HuH-7 (cell line): ENCODE data around the gene EFNA5.

Experiments used
- DNase-seq: peaks from one replicate; pipeline ENCODE4 v3.0.0; 2011; ENCODE audit warnings: low spot score

Gene EFNA5

DNA sequence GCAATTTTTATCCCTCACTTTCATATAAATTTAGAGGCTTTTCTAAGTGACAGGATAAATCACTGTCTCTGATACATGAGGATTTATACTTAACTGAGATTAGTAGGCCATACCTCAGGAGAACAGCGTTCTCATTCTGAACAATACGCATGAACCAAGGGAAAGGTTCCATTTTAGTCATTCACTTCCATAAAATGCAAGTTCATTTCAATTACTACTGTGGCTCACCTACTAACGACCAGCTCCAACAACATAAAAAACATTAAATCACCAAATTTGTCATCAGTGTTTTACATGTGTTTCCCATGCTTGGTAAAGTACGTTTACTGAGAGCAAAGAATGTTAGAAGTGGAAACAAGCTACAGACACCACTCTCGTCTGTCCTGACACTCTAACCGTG, 67.4 kb downstream of the EFNA5 start:
- DNase-seq, result no peak

DNA sequence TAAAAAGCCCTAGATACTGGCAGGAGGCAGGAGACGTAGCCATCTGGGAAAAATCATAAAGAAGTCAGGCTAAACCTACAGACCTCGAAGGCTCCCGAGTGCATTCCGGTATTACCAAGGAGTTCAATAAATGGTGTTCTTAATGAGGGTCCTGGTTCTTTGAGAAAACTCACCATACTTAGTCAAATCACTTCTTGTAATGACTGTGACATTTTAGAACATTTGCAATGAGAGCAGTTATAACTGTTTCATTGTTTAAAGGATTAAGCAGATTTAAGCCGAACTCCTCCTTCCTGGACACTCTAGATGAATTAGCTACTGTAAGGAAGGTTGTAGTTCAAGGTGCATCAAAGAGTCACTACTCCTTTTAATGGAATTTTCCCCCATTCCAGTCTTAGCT, 67.8 kb downstream of the EFNA5 start:
- no peak for DNase-seq

DNA sequence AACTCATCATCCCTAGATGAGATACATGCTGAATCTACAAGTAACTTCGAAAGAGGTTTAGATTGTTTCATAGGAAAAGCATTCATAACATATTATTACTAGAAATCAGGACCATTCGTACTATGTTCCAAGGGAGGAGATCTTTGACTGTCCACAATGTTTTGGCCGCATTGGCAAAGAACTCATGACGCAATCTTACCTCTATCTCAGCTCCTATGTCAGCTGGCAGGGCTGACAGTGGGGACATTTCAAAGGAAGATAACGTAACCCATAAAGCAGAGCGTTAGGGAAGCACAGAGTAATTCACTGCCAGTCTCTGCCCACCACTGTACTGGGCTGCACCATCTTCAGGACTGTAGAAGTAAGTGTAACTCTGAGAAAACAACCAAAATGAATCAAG, 69.7 kb downstream of the EFNA5 start:
- DNase-seq, result peak; percentile 5

DNA sequence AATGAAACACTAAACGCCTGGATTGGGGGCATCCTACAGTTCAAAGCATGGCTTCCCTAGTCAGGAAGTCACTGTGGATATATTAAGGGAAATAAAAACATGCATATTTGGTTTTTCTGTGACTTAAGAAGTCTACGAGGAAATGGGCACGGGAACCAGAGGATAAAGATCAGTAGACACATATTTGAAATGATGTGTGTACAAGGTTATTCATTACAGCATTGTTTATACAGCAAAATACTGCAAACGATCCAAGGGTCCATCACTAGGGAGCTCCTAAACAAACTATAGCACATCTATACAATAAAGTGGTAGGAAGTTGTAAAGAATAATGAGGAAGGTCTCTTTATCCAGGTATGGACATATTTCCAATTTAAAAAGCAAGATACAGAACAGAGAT, 71.8 kb downstream of the EFNA5 start:
- DNase-seq, result no peak

DNA sequence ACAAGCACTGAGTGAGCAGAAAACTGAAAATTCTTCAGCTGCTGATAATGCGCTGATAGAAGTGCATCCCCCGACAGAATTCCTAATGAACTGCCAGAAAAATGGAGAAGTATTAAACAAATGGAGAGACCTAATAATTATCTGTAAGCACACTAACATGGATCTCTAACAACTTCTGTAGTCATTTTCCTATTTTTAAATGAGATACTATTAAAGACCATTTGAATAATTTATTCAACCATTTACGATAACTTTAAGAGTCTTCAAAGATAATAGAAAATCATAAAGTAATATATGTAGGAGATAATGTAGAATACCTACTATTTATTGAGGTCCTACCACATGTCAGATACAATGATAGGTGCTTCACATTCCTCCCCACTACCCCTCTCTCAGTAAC, 72.9 kb downstream of the EFNA5 start:
- DNase-seq, result no peak

DNA sequence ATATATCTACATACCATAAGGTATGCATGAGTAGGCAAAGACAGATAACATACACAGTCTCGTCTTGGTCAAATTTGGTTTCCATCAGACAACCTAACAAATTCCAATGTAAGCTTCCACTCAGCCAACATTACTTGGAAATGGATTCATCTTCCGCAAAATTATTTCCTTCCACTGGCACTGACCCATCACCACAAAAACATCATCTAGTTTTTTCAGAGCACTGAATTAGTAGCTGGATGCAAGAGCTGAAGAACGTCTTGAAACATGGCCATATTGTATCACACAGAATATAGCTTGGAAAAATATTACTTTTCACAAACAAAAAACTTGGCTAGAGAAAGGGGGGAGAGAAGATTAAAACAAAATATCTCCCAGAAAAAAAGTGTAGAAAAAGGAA, 73.5 kb downstream of the EFNA5 start:
- DNase-seq, result no peak

DNA sequence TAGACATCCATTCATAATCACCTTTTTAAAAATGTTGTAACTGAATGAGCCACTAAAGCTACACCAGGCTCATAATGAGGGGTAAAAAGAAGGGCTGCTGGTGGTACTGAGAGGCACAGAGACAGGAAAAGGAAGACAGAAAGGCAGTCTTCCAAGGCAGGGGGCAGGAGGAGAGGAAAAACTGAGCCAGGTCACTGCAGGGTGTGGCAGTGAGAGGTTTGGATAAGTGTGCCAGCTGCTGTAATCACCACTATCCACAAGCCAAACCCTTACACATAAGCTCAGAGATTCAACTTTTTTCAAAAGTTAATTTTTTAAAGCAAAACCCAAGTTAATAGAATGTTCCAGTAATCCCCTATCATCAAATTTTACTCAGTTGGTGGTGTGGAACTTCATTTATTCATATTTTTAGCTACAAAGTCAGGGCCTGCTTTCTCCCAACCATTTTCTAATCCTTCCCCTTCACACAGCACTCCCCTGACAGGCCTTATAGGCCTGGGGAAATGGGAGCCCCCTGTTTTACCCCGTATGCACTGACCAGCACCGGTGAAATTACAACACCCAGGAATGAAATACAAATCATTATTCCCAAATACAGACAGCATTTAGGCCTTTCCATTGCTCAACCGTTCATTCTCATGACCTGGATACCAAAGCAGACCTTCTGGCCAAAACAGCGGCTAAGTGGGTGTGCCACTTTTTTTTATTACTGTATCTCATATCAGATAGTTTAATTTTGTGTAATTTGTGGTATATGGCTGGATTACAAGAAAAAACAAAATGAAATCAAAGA, 76.3 kb downstream of the EFNA5 start:
- DNase-seq, result no peak

DNA sequence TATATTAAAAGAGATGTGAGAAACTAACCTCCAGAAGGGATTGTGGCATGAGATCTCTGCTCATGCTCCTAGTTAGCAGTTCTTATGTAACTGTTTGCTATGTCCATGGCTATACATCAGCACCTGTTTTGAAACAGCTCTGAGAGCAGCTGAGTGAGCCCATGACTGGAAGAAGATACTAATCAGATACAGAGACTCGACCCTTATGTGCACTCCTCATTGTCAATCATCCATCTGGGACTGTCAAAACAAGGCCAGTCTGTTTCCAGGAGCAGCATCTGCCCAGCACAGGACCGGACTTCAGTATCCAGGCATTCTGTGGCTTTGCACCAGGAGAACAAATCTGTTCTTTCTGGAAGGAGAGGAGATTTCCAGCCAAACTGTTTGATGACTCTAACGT, 77.7 kb downstream of the EFNA5 start:
- DNase-seq, result no peak

DNA sequence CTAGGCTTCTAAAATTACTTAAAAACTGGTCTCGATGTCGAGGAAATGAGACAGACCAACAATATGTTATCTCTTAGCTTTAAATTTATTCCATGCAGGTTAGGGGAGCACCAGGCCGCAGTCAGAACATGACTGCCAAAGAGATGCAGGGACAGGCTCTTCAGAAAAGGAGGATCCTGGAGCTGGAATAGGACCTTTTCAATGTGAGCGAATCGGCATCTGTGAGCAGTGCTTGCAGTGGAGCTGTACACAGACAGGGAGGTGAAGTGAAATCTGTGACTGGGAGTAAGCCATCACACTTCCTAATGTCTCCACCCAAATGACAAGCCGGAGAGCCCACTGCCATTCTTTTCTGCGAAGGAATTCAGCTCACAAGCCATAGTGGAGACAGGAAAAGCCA, 78.2 kb downstream of the EFNA5 start:
- no peak for DNase-seq

DNA sequence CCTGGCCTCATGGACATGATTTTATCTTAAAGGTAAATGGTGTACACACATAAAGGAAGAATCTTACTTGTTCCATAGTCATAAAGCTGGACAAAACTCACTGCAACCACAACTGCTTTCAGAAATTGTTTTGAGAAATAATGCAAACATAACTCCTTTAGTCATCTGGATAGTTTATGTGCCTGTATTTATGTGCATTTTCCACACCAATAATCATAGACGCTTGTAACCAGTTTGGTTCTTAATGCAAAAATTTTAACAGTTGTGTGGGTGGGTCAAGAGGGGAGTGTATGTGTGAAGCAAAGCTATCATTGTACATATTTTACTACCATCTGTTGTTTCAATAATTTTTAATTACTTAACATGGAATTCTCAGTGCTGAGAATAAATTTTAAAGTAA, 80.1 kb downstream of the EFNA5 start:
- no peak for DNase-seq

DNA sequence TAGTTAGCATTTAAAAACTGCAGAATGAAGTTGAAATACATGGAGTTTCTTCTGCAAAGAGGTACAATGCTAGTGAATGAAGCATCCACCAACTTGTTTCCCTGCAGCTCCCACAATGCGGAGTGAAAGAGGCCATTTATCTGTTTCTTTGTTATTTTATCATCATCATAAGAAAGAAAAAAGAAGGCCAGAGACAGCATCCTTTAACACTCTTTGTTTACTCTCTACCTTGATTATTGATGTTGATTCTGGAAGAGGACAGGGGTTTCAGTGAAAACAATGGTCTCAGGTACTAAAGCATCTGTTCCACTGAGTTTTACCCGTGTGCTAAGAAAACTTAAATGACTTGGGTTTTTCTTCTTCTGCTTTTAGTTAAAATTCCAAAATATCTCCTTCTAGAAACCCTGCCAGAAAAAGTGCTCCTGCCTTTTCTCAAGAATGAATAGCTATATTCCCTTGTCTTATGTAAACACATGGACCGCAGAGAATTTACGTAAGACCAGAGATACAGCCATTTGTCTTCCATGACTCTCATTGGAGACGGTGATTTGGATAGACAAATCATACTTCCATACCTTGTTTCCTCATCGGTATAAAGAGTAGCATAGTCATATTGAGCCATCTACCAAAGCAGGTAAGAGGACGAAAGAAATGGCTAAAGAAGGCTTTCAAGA, 81.1 kb downstream of the EFNA5 start:
- no peak for DNase-seq

DNA sequence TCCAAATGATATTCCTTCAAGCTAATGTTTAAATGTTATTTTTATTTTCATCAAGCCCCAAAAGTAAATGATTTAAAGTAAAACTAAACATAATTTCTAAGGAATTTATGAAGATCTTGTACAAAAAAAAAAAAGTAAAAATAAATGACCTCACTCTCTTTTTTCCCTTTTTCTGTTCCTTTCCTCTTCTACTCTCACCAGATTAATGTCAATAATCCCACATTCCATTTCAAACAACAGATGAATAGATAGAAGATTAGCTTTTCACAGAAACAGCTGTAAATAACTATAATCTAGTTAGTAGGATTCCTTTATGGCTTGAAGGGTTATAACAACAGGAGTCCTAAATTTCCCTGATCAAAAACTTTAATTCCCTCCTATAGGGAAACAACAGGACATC, 88.1 kb downstream of the EFNA5 start:
- no peak for DNase-seq

DNA sequence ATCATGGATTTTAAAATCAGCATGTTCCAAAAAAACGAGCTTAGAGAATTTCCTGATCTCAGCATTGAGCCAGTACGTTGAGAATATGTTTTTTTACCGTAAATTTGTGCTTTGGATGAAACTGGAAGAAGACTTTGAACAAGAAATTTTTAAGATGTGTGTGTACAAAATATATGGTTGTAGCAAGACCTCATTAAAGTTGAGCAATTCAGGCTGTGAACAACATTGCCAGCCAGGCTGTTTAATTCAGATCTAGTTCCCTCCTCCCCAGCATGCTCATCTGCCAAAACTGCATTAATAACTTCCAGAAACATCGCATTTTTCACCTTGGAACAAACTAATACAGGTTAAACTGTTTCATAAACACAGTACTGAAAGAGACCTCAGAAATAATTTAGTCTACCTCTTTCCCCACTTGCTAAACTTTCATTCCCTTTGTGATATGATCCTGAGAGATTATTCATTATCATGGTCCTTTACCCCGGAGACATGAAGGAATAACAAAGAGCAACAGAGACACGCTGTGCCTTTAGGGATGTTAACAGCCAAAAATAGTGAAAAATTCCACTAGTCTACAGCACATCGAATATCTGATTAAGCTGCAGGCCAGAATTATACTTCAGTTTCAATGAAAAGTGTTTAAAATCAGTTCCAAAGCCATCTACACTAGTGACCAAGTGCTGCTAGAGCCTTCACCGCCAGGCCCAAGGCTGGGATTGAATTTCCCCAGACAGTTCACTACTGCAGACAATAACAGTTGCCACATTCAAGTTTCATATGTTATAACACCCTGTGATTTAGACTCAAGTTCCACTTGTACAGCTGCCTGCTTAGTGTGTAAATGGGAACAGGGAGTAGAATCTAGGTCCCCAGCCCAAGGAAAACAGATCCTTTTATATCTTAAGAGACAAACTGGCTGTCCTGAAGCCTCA, 89.6 kb downstream of the EFNA5 start:
- no peak for DNase-seq

DNA sequence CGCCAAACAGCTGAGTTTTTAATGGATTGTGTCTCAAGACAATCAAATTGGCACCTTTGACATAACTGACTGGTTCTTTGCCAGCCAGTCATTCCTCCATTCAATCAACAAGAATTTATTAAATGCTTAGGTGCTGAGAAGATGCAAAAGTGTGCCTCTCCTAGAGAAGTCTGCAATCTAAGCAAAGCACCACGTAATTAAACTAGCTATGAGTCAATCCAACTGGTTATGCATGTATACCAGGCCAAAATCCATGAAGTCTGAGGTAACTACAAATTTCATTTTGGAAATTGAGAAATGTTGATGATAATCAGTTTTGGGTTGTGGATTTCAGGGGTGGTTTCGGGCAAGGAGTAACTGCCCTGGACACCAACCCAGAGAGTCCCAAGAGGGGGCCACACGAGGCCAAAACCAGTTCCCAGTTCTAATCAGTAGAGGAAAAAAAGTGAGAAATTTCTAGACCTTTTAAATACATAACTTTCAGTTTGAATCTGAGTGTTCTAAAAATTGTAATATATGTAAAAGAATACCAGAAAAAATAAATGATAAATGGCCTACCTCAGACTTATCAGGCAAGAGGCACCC, 92.6 kb downstream of the EFNA5 start:
- DNase-seq, result no peak

DNA sequence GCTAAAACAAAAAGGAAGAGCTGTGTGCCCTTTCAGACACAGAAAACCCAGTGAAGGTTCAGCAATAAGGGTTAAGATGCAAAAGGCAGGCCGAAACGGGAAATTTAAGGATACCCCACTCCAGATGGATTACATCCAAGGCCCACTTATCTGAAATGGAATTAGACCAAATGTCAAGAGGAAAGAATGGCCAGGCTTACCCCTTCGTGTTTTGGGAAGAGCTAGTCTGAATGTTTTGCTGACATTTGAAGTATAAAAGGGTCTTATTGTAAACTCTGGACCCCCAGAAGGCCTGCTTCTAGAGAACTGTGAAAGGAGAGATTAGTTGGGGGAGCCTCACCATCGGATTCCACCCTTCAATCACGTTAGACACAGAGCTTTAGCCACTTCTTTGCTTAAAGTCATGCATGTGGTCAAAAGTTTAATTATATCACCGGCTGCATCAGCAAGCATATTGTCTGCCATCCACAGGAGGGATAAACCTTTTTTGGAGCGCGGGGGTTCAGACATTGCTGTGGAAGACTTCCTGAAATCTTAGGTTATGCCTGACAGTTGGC, 93.3 kb downstream of the EFNA5 start:
- DNase-seq, result no peak

DNA sequence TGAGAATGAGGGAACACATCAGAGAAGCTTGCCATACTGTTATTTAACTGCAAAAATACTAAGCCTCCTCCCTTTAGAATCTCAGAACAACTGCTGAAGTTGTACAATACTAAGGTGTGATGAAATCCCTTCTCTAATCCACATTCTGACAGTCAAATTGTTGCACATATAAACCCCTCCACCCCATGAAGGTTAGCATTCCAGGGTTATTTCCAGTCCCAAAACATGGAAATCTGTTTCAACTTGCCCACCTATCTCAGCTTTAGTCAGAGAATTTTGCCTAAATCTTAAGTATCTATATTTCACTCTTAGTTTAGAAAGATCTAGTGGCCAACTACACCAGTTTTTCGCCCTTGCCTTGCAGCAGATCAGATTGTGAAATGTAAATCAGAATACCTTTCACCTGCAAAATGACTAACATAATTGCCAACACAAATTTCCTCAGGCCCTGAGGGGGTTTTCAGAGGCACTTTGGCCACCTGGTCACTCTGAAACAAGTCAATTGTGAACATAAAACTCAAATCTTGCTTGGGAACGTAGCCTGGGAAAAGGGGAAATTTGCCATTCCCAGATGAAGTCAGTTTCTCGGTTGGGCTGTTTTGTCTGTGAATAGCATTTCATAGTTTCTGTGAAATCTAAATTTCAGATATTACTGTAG, 93.9 kb downstream of the EFNA5 start:
- no peak for DNase-seq

DNA sequence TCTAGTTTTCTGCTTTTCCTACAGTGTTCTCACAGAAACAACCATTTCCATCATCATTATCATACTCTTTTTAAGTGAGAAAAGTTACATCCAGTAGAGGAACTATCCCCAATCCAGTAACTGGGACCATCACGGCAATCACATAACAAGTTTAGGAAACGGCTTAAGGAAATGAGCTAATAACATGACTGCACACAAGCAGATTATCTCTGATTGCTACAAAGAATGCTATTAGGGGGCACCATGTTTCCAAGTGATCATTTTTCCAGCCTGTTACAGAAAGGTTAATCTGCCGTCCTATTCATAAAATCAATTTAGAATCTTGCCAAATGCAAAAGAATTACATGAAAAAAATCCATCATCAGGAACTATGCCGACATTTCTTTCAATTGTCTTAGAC, 94.6 kb downstream of the EFNA5 start:
- no peak for DNase-seq

DNA sequence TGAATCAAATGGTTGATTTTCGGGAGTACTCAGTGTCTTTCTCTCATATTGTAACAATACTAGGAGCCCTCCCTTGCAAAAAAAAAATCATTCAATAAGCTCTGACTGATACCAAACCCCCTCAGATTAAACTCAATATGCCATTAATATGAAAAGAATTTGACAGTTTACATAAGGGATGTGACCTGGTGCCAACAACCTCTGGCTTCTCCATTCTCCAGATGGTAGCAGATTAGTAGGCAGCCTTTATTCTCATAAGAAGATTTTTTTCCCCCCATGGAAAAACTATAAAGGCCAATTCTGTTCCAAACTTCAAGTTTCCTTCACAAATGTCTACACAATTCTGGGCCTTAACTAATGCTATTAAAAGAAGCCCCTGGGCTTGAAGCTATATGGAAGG, 96.5 kb downstream of the EFNA5 start:
- no peak for DNase-seq

DNA sequence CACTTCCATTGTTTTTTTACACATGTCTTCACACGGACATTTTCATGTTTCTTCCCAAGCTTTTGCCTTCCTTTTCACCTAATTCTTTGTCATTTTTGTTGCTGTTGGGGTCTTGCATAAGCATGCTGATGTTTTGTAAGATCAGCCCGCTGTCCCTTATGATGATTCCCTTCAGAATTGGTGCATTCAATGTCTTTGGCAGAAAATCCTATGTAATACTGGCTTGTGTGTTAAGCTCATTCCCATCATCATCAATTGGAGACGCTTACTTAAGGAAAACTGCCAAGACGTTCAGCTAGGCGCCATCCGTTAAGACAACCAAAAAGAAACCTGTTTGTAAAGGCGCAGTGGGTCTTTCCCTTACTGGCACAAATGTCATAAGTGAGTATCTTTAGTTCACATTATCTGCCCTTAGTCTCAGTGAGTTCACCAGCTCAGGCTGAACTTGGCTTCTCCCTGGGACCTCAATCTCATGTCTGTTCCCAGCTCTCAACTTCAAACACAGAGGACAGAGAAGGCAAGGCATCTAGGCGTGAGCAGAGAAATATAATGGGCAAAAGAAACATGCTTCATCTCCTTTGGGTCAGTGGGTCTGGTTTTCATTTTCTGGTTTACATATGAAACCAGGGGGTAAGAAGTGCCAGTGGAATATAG, 97.9 kb downstream of the EFNA5 start:
- no peak for DNase-seq

DNA sequence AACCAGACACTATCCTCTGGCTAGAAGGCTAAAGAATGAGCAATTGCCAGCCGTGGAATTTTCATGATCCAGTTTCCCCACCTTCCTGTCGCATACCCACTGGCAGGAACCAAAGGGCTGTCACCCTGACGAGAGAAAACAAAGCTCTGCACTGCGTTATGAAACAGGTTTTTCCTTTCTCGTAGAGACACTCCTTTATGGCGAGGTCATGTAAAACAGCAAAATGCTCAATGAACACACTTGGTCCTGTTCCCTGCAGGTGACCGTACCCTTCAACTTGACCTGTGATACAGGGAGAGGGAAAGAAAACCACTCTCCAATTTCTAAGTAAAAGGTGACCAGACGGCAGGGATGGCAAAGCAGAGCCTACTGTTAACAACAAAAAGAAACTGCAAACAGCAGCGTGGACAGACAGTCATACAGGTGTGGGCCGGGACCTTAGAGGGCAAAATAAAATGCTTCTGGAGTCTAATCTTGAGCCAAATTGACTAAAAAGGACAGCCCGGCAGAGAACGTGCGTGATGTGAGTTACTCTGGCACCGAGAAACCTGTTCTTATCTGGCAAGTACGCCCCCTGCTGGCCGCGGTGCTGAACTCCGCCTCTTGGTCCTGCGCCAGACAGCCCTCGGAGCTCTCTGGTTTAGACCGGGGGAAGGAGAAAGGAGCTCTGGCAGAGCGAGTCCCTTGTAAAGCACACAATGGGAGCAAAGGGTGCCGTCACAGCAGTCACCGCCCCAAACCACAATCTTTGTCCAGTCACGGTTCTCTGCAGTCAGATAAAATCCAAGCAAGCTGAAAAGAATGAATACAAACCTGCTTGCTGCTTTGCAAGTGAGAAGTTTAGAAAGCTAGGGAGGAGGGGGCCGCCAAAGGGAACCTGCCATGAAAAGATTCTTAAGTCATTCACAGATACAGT, 98.9 kb downstream of the EFNA5 start:
- peak; percentile 65 for DNase-seq
